ENCODE measurements around the gene AK8.
"Not testable (repeated sequence)": the region's sequence is repeated elsewhere in the genome, so short reads cannot be mapped to it uniquely, and the experiment has no call there.

The AK8 gene

DNA sequence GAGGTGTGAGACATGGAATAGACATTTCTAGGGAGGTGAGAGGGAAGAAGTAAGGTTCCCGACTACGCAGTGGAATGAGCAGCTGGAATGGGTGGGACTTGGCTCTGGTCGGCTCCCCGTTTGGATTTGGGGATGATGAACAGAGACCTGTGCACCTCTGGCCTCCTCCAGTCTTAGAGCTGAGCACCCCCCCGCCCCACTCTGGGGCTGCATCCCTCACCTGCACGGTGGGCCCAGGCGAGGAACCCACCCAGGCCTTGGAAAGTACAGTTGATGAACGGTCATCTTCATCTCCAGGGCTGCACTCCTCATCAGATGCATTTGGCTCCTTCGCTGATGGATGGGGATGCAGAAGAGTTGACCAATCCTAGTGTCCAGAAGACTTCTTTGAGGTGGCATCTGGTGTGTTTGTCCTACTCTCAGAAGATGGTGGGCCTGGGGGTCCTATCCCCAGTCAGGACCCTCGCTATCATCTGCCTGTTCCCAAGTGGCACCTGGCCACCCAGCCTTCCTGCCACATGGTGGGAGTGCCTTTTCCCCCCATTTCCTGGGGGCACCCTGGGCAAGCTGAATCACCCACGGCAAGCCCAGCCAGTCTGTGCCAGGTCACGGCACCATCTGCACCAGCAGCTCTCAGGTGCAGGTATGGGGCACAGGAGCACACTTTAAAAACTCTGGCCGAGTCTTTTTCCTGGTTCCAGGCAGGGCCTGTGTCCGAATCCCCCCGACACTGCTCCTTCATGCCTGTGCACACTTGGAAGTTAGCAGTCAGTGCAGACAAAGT lies 137.4 kb downstream of the AK8 start:
- no peak for DNase-seq

DNA sequence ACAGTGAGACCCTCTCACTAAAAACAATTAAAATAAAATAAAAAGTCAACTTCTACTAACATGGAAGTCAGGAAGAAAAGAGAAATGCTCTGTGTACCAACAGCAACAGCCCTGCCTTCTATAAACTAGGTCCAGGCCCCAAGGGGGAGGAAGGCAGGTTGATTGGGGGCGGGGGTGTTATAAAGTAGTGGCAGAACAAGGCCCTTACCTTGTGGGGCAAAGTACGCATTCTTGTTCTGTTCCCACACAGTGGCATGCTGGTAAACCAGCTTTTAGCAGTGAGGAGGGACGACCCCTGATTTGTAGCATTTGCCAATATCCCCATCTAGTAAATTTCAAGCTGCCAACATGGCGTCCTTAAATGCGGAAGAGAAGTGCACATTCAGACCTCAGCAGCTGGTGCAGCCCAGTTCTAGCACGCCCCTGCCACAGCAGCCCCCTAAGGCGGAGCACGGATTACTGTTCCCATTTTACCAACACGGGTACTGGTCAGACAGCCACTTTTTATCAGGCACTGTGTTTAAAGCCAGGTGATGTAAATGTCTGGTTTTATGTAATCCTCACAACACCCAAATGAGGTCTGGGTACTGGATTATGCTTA lies 138.3 kb downstream of the AK8 start:
- no peak for DNase-seq

DNA sequence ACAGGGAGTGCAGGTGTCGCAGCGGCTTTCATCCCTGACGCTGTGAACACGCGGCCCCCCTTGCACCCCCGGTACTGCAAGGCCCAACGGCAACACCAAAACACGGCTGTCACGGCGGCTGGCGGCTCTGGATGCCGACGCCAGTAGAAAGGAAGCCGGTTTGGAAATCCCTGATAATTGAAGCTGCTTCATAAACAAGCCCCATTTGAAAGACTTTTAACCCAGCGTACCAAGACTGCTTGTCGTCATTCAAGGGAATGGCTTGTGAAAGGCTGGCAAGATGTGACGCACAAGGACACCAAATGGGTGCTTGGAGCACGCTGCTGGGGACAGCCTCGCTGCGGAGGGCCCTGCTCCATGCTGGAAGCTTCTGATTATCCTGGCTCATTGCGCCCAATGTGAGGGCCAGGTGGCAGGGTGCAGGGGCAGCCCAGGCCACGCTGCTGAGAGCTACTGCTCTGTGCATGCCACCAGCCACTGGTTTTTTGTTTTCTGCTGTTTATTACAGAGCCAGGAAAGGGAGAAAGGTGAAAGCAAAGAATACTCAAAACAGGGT lies 144.7 kb downstream of the AK8 start:
- DNase-seq = no peak

DNA sequence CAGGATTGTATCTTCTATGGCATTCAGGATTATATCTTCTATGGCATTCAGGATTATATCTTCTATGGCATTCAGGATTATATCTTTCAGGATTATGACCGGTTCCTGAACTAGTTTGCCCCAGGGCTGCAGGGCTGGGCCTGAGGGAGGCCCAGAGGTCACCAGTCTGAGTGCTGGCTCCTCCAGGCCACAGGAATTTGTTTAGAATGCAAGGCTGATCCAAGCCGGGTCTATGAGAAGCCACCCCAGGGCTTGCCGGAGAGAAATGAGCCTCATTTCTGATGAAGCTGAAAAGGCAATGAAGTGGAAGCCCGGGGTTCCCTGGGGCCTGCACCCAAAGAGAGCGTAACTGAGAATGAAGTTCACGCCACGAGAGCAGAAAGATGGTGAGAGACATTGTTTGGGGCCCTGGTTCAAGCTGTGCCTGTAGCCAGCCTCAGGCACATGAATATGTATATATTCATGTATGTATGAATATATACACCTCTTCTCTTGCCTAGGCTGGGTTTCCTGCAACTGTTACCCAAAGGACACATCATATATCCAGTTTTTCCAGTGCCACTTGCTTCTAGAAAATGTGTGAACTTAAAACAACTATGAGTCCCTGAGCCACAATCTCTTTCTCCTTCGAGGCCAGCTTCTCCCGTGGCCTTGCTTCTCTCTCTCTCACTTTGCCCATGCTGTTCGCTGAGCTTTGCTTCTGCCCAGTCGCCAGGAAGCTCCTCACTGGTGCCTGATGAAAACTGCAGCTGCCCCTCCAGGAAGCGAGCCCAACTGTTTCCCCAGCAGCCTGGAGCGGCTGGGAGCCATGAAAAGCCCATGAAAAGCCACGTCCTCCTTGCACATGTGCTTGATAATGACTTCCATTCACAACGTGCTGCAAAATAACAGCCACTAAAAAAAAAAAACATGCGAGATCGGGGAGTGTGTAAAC lies 145.5 kb downstream of the AK8 start:
- no peak for DNase-seq

DNA sequence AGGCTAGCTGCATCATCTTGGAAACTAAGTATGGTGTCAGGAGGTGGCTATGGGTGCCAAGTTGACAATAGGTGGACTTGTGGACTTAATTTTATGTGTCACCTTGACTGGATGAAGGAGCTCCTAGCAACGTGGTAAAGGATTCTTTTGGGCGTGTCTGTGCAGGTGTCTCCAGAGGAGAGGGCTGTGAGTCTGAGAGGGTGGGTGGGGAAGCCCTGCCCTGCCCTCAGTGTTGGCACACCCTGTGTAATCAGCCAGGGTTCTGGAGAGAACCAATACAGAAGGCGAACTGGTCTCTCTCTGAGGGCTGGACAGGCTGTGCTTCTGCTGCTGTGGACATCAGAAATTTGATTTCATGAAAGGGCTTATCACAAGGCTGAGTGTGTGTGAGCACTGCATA lies 146.9 kb downstream of the AK8 start:
- DNase-seq = no peak

DNA sequence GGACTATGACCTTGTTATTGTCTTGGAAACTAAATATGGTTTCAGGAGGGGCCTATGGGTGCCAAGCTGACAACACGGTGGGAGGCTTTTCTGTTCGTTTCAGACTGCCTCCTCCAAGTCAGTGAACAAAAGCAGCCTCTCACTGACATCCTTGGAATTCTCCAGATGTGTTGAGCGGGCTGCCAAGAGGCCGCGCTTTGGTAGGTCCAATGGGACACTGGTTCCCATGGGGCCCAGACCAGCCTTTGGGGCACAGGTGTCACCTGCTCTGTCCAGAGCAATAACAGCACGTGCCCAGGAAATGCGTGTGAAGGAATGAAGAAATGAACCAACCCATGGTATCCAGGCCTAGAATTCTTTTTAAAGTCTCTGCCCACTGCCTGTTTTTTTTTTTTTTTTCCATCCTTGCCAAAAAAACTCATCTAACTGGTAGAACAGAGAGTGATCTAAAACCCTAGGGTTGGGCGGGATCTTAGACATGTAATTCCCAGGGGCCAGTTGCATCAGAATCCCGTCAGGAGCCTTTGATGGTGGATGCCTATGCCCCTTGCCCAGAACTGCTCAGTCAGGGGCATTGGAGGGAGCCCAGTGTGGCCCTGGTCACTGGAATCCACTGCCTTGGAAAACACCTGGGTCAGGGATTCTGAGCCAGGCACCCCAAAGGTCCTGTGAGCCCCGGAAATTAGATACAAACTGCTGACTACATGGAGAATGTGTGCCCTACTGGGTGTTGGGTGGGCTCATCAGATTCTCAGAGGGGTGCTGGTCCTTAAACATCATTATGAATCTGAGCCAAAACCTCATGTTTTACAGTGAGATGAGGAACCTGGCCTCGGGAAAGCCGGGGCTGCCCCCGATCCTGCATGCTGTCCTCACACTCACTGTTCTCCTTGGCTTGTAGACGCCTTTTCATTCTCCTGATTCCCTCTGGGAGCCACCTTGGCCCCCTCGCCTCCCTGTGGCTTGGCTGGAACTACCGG lies 147.7 kb downstream of the AK8 start:
- DNase-seq = no peak

DNA sequence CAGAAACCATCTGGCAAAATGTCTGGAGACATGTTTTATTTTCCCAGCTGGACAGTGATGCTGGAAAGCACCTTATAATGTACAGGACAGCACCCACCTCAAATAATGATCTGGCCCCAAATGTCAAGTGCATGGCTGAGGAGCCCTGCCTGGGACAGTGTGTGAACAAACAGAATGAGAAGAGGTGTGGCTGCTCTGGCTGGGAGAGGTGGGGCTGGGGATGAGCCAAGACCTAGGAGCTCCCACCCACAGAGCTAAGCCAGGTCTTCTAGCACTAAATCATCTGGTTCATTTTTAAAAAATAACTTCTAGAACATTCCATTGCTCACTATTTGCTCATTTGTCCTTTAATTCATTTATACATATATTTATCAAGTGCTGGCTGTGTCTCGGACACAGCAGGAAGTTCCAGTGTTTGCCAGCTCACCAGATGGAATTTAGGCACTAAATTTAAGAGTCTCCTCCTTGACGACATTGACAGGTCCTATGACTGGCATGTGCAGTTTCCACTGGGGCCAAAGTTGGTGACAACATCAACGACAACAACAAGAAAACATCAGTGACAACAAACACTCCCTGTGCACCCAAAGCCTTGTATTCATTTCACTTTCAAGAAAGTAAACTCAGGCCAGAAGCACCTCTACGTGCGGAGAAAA lies 148.7 kb downstream of the AK8 start:
- DNase-seq = no peak

DNA sequence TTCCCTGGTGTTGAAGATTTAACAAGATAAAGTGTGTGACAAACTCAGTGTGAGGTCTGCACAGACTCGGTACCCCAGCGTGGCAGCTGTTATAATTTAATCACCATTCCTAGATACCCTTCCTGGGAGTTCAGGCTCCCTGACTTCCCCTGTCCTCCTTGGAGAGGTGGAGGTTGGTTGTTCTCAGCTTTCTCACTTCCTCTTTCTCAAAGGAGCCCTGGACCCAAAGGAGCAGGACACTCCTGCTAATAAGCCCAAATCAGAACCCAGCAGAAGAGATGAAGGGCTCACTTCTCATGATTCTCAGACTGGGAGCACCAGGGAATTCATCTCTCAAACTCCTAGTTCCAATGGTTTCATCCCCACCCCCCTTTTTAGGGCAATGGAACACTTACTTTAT lies 149.6 kb downstream of the AK8 start:
- DNase-seq = no peak

DNA sequence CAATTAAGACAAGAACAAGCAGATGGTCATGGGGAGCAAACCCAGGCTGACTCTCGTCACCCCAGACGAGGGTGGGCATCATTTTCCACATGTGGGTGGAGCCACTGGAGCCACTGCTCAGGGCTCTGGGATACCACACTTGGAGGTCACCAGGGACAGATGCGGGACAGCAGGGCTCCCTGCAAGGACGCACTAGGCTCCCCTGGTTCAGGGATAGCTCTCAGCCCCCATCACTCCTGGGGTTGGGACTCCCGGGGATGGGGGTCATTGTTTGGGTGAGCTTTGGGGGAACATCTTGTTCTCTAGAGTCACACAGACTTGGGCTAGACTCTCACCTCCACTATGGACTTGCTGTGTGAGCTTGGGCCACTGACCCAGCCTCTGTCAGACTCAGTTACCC lies 150.0 kb downstream of the AK8 start:
- no peak for DNase-seq

DNA sequence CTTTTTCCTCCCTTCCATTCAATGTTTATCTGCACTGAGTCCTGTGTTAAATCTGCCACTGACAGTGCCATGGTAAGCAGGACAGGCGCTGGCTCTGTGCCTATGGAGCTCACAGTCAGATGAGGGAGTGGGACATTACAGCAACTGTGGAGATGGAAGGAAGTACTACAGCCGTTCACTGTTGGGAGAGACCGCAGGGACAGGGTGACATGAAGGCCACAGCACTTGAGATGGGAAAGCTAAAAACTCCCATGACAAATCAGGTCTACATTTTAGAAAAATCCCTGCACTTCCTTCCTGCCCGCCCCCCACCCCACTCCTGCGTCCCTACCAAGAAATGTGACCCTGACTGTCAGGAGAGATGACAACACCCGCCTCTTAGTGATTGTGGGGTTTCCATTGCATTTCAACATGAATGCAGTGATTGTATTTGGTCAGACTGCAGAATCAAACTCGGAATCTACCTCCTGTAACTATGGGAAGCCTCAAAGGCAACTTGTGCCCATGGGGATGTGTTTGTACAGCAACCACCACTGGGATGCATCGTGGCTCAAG lies 151.4 kb downstream of the AK8 start:
- DNase-seq = no peak

DNA sequence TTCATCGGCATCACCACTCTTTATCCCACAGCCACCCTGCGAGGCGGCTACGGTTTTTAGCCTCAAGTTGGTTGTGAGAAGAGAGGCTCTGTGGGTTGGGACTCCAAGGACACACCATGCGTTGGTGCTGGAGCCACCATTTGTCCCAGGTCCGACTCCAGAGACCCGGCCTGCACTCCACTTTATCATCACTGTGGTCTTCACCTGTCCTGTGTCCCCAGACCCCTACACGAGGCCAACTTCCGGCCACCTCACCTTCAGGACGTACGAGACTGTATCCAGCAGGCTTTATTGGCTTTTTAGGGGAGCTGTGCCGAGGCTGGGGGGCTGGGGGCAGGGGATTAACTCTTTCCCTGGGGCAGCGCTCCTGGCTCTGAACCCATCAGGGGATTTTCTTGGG lies 152.8 kb downstream of the AK8 start:
- DNase-seq = no peak

DNA sequence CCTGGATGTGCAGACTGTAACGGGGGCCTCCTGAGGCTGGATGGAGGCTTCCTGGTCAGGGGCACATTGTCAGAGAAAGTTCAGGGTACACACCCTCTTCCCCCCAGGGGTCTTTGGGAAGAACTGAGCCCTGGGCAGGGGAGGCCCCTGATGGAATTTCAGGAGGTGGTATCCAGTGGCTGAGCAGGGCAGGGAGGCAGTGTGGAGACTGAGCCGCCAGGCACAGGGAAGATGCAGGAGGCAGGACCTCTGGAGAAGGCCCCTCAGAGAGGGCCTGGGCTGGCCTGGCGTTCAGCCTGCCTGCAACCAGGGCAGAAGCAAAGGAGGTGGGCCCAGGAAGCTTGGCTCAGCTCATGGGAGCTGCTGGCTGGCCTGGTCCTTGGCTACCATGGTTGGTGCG lies 154.3 kb downstream of the AK8 start:
- DNase-seq = no peak

DNA sequence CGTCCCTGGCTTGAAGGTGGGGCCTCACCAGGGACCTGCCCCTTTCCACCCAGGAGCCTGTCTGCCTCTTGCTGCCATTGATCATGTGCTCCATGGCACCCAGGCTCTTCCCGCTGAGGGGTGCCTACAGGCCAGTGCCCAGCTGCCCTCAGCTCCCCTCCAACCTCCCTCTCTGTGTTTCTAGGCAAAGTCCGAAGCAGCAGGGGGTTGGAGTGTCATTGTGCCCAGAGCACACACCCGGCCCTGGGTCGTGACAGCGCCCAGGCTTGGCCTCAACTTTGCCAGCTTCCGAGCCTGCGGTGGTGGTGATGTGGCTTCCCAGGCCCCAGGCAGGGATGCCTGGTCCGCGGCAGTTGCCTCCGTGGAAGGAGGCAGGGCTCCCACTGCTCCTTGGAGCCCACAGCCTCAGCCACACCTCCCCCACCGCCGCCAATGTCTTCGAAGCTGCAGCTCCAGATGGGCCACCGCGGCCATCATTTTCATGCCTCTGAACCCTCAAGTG lies 155.5 kb downstream of the AK8 start:
- no peak for DNase-seq

DNA sequence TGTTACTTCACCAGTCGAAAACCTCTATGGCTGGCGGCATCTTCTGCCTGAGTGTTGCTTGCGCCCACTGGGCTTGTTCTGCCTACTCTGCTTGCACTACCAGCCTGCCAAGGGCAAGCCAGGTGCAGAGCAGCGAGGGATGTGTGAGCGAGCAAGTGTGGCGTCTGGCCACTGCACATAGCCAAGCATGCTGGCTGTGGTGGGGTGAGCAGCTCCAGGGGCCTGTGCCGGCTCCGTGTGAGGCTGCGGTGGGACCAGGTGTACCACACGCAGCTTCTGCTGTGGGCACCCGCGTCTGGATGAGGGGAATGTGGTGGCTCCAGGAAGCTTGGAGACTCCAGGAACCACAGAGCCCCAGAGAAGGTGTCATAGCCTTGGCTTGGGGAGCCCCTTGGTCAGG lies 156.4 kb downstream of the AK8 start:
- DNase-seq = no peak

DNA sequence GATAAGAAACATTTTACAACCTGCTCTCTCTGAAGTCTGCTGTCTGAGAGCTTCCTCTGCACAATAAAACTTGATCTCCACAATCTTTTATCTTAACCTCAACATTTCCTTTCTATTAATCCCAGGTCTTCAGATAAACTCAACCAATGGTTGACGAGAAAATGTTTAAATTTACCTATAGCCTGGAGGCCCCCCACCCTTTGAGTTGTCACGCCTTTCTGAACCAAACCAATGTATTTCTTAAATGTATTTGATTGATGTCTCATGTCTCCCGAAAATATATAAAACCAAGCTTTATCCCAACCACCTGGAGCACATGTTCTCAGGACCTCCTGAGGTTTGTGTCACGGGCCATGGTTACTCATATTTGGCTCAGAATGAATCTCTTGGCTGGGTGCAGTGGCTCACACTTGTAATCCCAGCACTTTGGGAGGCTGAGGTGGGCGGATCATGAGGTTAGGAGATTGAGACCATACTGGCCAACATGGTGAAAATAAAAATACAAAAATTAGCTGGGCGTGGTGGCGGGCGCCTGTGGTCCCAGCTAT lies 159.6 kb downstream of the AK8 start:
- DNase-seq = not testable (repeated sequence)

DNA sequence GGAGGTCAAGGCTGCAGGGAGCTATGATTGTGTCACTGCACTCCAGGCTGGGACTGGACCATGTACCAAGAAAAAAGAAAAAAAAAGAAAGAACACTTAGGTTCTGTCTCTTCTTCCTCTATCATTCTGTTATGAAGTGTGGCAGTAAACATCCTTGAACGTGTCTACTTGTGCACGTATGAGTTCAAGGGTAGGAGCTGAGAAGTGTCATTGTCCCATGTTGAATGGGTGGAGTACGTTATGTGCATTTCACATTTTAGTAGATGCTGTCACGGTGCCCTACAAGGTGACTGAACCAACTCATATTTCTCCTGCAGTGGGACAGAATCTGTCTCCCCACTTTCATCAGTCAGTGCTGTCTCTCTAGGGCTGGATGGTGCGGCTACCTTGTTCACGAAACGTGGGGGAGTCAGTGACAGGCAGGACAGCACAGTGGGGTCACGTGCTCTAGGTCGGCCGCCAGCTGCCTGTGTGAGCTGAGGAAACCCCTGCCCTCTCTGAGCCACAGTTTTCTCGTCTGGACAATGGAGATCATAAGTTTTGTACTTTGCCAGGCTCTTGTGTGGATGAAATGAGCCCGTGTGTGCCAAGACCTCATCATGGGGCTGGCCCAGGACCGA lies 160.6 kb downstream of the AK8 start:
- no peak for DNase-seq

DNA sequence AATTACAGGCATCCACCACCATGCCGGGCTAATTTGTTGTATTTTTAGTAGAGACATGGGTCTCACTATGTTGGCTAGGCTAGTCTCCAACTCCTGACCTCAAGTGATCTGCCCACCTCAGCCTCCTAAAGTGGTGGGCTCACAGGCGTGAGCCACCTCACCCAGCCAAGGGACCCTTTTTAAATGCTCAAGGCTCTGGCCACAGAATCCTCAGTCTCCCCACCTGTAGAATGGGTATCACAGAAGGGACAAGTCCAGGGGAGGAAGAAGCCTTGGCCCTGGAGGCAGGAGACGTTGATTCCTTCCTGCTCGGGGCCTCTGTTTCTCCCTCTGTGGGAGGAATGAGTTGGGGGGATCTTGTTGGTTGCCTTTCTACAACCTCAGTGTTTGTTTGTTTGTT lies 162.1 kb downstream of the AK8 start:
- DNase-seq = no peak

DNA sequence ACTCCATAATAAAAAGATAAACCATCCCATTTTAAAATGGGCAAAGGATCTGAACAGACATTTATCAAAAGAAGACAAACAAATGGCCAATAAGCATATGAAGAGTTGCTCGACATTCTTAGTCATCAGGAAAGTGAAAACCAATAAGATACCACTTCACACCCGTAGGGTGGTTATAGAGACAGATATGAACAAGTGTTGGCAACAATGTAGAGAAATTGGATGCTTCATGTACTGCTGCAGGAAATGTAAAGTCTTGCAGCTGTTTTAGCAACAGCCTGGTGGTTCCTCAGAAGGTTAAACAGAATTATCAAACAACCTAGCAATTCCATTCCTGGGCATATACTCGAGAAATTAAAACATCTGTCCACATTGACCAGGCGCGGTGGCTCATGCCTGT lies 165.3 kb downstream of the AK8 start:
- DNase-seq = no peak

DNA sequence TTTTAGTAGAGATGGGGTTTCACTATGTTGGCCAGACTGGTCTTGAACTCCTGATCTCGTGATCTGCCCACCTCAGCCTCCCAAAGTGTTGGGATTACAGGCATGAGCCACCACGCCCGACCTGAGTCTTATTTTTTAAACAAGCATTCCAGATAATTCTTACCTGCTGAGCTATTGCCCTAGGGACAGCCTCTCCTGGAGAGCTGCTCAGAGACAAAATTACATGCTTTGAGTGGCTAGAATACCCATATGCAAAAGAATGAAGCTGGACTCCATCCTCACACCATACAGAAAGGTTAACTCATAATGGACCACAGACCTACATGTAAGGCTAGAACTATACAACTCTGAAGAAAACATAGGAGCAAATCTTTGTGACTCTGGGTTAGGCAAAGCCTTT lies 166.2 kb downstream of the AK8 start:
- DNase-seq = no peak

DNA sequence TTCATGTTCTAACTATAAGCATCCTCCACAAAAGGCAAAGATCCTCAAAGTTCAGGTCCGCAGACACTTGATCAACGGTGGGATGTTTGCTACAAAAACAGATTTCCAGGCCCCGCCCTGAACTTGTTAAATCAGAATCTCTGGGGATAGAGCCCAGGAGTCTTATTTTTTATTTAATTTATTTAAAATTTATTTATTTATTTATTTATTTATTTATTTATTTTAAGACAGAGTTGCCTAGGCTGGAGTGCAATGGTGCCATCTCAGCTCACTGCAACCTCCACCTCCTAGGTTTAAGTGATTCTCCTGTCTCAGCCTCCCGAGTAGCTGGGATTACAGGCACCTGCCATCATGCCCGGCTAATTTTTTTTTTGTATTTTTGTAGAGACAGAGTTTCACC lies 166.9 kb downstream of the AK8 start:
- DNase-seq = not testable (repeated sequence)

Measured in NCI-H526 (cell line).